Measurements from ENCODE around the gene KHDRBS2.

KHDRBS2 gene

DNA sequence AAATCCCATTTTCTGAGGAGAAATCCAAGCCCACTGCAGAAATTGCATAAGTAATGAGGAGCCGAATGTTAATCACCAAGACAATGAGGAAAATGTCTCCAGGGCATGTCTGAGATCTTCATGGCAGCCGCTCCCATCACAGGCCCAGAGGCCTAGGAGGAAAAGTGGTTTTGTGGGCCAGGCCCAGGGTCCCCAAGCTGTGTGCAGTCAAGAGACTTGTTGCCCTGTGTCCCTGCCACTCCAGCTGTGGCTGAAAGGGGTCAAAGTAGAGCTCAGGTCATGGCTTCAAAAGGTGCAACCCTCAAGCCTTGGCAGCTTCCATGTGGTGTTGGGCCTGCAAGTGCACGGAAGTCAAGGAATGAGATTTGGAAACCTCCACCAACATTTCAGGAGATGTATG, 276.6 kb downstream of the KHDRBS2 start:
- DNase-seq, result no peak

- DNase-seq, result no peak
Measured at GRCh38 chr6:61989616-61990015, 296.4 kb downstream of the KHDRBS2 start.

- DNase-seq, result no peak
Measured at GRCh38 chr6:61980622-61981021, 305.4 kb downstream of the KHDRBS2 start.

DNA sequence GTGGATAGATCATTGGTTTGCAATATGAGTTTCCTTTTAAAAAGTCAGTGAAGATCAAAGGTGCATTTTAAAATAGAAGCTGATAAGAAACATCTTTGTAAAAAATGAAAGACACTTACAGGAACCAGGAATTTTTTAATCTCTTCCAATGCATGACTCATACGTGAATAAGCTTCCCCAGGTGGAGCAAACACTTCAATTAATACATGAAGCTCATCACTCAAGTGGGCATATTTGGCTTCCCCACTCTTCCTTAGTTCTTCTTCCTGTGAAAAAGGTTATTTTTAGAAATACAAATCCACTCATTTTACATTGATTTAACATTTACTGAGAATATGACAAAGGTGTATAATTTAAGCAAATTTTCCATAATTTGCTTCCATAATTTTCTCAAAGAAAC, 308.1 kb downstream of the KHDRBS2 start:
- no peak for DNase-seq

DNA sequence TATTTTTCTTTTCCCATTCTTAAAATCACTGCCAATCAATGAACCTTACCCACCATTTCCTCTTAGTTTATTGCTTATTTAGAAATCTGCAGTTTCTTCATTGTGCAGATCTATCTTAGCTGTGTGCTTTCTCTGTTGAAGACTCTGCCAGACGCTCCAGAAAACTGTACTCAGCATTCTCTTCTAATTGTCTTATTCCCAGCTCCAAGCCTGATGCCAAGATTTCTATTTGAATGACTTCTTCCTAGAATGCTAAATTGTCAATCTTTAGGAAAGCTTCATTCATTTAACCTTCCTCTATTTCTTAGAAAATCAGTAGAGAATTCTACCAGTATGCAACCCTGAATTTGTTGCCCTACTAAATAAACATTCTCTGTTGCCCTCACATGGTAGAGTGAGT, 308.9 kb downstream of the KHDRBS2 start:
- DNase-seq, result no peak

GRCh38 chr6:61959196-61959595, 326.8 kb downstream of the KHDRBS2 start:
- DNase-seq, result no peak

GRCh38 chr6:61953851-61954250, 332.2 kb downstream of the KHDRBS2 start:
- DNase-seq, result no peak

DNA sequence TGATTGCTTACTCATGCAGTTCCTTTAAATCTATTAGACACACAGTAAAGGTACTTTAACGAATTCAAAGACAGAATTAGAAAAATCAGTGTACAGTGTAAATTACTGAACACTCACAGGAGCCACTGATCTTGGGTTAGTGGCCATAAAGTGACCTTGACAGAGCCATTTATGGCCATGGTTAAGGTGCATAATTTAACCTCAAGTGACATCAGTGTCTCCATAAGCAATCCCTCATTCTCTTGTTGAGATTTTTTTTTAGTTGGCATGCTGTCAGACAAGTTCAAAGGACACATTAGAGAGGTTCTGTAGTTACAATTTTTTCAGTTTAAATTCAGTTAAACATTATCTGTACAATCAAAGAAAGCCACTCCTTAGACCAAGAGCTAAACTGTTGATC, 334.4 kb downstream of the KHDRBS2 start:
- no peak for DNase-seq

DNA sequence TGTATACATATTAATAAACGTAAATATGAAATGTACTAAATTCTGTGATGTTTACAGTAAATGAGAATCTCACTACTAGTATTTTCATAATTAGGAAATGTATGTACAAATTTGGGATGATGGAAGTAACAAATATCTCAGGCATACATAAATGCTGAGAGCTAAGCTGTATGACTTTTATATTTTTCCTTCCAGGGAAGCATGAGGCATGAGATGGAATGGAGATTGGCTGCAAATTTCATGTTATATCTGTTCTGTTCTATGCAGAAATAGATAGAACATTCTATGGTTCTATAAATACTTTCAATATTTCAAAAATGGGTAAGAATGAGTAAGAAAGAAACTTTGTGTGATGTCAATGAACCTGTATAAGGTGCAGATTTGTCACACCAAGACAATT, 335.2 kb downstream of the KHDRBS2 start:
- DNase-seq, result no peak

- no peak for DNase-seq
Measured at GRCh38 chr6:61949971-61950370, 336.1 kb downstream of the KHDRBS2 start.

DNA sequence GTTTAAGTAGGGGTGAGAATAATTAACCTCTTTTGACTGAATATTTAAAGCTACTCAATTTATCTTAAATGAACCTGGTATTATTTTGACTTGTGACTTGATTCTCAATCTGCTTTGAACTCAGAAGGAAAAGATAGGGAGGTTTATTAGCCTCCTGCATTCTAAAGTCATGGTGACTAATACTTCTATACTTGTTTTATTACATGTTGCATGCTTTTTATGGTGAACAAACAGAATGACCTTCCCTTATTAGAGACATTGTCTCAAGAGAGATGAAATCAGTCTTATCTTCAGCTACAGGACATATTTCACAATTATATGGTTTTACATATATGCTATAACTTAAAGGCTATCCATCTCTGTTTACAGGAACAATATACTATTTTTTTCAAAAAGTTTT, 336.9 kb downstream of the KHDRBS2 start:
- DNase-seq, result no peak

- DNase-seq, result no peak
Measured at GRCh38 chr6:61947311-61947947, 338.6 kb downstream of the KHDRBS2 start.

GRCh38 chr6:61940919-61941318, 345.1 kb downstream of the KHDRBS2 start:
- DNase-seq, result no peak

- DNase-seq, result no peak
Measured at GRCh38 chr6:61935242-61935846, 350.7 kb downstream of the KHDRBS2 start.

DNA sequence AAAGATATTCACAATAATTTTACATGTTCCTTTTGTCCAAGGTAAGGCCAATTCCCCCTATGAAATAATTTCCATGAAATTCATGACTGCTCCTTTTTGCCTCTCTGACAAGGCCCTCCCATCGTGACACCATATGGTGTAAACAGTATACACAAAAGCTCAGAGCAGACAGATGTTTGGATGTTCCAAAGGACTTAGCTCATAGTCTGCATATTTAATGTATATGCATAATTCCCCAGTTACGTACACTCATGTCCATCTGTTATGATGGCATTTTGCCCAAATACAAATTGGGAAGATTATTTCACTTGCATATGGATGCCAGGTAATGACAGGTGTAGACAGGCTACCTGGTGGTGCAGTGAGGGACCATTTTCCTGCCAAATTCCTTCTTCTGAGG, 376.5 kb downstream of the KHDRBS2 start:
- no peak for DNase-seq

DNA sequence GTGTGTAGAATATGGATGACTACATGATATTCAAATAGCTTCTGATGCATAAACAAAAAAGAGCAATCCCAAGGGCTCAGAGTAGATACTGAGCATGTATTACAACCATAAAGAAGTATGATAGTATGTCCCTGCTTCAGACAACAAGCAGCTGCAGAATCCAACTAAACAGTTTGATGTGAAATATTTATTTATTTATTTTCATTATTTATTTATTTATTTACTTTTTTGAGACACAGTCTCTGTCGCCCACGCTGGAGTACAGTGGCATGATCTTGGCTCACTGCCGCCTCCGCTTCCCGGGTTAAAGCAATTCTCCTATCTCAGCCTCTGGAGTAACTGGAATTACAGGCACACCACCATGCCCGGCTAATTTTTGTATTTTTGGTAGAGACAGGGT, 384.3 kb downstream of the KHDRBS2 start:
- DNase-seq, result no peak

GRCh38 chr6:61894536-61894935, 391.5 kb downstream of the KHDRBS2 start:
- no peak for DNase-seq

DNA sequence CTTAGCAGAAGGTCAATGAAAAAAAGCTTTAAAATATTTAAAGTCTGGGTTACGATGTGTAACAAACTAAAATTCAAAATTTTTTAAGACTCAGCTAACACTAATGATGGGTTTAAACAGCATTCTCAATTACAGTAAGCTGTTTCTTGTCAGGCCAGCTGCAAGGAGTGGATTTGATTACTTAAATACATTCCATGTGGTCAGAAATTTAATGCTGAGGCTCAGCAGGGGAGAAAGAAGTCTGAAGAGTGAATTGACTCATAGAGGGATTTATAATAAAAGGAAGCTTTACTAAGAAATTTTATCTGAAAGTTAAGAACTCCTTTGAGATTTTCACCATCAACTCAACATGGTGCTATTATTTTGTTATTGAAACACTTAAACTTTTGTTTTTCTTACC, 398.6 kb downstream of the KHDRBS2 start:
- DNase-seq, result no peak

DNA sequence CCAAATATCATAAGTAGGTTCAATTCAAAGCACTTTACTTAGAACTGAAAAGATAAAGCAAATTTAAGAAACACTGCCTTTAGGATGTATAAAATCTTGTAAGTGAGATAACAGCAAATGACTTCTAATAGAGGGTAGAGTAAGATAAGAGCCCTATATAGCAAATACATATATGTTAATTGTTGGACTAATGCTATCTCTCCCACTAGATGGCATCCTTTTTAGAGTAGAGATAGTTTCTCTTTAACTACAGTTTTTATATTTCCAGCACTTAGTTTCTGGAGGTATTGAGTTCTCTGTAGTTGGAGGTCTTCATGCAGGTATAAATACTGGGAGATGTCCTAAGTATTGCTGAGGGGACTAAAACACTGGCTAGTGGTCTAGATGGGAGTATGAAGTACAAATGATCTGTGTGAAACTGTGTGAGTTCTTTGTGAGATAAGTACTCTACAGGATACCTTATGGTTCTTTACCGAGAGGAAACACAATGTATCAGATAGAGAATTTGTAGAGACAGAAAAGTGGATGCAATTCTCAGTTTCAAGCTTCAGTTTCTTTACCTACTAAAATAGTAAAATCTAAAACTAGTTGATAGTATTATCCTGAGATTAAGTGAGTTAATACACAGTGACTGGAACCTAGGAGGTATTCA, 399.3 kb downstream of the KHDRBS2 start:
- DNase-seq, result no peak

DNA sequence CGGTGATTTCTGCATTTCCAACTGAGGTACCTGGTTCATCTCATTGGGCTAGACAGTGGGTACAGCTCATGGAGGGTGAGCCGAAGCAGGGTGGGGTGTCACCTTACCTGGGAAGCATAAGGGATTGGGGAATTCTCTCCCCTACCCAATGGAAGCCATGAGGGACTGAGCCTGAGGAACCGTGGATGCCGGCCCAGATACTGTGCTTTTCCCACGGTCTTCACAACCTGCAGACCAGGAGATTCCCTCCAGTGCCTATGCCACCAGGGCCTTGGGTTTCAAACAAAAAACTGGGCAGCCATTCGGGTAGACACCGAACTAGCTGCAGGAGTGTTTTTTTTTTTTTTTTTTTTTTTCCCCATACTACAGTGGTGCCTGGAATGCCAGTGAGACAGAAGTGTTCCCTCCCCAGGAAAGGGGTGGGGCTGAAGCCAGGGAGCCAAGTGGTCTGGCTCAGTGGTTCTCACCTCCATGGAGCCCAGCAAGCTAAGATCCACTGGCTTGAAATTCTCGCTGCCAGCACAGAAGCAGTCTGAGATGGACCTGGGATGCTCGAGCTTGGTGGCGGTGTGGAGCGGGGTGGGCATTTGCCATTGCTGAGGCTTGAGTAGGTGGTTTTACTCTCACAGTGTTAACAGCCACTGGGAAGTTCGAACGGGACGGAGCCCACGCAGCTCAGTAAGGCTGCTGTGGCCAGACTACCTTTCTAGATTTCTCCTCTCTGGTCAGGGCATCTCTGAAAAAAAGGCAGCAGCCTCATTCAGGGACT, 416.2 kb downstream of the KHDRBS2 start:
- no peak for DNase-seq

GRCh38 chr6:61868507-61869080, 417.4 kb downstream of the KHDRBS2 start:
- DNase-seq, result no peak

DNA sequence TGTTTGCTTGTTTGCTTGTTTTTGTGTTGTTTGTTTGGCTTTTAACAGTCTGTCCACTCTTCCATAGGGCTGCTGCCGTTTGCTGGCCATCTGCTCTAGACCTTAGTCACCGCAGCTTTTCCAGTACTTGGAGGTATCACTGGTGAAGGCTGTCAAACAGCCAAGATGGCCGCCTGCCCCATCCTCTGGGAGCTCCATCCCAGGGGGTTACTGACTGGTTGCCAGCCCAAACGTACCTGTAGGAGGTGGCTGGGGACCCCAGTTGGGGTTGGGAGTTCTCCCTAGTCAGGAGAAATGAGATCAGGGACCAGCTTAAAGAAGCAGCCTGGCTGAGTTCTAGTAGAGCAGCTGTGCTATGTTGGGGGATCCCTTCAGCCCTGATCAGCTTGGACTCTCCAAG, 418.4 kb downstream of the KHDRBS2 start:
- no peak for DNase-seq

GRCh38 chr6:61857541-61857940, 428.5 kb downstream of the KHDRBS2 start:
- no peak for DNase-seq

GRCh38 chr6:61841958-61842357, 444.1 kb downstream of the KHDRBS2 start:
- DNase-seq, result no peak
